HuH-7.5 (cell line): ENCODE results near the gene ABCF2.

Experiments
- DNase-seq: peaks from one replicate; pipeline ENCODE4 v3.0.0; 2011; ENCODE audit warnings: low spot score

Gene ABCF2

DNA sequence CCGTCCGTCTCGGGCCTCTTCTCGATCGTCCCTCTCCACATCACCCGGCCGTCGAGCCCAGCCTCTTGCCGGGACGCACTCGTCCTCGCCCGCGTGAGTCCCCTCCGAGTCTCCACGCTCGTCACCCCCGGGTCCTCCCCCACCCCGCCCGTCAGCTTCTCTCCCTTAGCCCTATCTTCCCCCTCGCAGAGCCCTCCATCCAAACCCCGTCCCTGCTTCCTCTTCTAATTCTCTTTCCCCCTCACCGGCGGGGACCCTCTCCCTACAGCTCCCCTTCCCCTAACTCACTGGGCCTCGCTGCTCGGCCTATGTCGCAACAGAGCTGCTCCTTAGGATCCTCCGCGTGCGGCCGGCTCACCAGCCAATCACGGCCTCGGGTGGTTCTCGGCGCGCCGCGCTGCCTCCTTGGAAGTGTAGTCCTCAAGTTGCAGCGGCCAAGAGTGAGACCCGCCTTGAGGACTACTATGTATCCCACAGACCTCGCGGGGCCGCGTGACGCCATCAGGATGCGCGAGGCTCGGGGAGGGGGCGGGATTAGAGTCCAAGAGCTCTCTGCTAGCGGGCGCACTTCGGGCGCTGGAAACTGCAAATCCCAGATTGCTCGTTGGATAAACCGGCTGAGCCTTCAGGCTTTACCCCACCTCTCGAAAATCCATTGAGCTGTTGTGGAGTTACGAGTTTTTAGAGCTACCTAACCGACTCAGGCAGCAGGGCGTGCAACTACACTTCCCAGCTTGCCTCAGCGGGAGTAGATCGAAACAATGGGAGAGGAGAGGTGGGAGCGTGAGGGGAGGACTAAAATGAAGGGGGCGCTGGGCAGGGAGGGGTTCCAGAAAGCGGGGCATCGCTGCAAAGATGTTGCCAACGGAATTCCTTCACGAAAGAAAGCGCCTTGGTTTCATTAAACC is at the start of gene ABCF2:
ABCF2 (minus strand) TSS at position 331 of the 908 bp plus-strand sequence. CDS start 747 bp downstream, outside the sequence.
- DNase-seq: peak; percentile 98

DNA sequence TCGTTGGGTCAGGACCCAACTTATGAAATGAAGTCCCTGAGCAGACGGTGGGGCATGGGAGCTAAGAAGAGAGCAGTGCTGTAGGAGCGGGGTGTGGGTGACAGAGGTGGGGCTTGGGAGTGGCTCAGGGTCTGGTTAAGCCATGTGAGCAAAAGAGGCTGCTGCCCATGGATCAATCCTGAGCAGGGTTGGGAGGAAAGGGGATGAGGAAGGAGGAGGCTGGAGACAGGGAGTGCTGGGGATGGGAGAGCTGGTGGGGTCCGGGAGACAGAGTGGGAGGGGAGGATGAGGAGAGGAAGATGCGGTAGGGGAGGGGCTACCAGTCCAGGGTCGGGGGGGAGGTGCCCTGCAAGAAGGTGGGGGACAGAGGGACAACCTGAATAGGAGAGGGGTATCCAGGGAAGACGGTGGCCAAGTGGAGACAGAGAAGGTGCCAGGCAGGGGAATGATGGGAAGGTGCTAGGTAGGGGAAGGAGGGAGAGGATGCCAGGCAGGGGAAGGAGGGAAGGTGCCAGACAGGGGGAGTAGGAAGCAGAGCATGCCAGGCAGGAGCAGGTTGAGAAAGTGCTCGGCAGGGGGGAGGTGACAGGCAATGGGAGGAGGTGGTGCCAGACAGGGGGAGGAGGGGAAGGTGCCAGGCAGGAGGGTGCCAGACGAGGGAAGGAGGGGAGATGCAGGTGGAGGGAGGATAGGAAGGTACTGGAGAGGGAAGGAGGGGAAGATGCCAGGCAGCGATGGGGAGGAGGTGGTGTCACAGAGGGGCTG is 49.0 kb upstream of the ABCF2 start:
- DNase-seq: no peak

DNA sequence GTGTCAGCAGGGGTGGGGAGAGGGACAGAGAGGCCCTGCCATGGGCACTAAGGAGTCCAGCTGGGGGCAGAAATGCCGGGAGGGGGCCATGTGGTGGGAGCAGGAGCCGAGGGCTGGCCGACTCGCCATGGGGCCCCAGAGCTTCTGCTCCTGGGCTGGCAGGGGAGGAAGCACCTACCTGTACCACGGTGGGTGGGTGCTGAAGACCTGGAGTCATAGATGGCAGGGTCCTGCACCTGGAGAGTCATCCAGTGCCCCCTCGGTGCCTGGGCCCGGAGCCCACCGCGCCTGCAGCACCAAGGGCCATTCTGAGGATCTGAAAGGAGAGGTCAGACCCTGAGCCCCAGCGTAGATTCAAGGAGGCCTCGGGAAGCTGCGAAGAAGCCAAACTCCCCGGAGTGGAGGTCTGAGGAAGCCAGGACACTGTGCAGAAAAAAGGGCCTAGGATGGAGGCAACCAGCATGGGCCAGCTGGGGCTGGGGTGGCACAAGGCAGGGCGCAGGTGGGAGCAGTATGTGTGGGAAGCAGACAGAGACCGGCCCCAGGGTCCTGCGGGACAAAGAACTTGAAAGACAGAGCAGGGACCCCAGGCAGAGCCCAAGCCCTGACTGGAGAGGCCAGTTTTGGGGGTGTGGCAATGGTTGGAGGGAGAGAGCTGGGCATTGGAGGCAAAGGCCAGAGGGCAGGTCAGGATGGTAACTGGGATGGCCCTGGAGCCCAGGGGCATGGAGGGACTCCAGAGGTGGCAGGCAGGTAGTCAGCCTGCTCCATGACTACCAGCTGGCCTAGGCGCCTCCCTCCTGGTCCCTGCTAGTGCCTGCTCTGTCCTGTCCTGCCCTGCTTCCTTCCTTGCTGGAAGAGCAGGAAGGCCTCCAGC is 48.2 kb upstream of the ABCF2 start:
- DNase-seq: no peak

DNA sequence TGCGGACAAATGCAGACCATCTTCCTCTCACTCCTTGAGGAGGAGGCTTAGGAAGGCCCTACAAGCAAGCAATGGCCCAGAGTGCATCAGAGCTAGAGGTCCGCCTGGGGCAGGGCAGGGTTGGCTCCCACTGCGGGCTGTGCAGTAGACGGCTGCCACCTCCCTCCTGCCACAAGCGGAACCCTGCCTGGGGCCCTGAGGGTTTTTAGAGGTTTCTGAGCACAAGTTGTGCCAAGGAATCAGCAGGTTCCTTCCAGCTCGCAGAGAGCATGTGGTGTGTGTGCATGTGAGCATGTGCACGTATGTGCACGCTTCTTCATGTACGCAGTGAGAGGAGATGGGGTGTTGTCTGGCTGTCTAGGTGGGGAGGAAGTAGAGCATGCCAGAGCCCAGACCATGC is 47.4 kb upstream of the ABCF2 start:
- no peak for DNase-seq

DNA sequence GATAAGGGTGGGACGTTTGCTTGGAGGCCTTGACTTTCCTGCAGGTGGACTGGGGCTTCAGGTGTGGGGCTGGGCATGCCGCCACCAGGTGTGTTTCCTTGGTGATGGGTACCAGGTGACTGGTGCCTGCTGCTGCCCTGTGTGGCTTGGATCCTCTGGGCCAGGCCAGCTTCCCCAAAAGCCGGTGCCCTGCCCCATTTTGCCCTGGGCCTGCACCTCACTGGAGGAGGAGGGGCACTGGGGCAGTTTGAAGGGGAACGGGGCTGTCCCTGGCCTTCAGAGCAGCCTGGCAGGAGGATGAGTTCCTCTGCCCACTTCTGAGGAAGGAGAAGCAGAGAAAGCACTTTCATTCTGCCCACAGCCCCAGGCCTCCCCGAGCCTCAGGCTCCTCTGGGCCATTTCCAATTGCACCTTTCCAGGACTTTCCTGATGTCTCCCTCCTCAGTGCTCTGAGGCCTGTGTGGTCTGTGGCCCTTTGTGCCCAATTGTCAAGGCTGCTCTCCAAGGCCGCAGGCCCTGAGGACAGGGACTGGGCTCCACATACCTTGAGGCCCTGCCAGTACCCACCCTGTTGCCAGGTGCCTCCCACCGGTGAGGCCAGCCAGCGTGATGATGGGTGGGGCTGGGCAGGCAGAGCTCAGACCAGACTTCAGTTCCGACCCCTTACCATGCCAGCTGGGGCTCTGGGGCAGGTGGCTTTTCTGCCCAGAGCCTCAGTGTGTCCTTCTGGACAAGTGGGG is 46.8 kb upstream of the ABCF2 start:
- DNase-seq: no peak

DNA sequence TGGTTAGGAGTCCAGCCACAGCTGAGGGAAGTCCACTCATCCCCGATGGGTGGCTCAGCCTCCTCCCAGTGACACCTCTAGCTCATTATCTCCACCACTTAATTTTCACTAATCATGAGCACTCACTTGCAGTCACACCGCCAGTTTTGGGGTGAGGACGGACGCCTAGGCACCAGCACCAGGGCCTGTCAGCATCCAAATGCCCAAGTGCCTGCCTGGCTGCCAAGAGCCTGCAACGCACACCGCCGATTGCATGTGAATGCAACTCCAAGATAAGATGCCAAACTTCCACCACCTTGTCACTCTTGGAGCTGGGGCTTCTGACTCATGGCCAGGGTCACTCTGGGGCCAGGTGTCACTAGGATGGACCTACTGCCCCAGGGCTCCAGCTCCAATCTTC is 45.9 kb upstream of the ABCF2 start:
- no peak for DNase-seq

DNA sequence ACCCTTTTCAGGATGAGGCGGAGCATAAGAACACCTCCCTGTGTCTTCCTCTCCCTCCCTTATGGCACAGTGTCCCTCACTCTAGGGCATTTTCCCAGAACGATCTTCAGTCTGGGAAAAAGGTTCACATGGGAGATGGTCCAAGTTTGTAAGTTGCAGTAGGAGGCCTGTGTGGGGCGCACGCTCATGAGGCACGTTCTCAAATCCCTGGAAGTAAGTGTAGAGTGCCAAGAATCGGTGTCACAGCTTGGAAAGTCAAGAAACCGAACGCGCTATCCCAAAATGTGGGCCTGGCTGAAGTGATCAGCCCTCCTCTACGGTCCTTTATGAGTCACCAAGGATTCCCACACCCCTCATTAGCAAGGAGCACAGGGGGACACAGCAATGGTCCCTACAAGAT is 45.4 kb upstream of the ABCF2 start:
- DNase-seq: no peak

DNA sequence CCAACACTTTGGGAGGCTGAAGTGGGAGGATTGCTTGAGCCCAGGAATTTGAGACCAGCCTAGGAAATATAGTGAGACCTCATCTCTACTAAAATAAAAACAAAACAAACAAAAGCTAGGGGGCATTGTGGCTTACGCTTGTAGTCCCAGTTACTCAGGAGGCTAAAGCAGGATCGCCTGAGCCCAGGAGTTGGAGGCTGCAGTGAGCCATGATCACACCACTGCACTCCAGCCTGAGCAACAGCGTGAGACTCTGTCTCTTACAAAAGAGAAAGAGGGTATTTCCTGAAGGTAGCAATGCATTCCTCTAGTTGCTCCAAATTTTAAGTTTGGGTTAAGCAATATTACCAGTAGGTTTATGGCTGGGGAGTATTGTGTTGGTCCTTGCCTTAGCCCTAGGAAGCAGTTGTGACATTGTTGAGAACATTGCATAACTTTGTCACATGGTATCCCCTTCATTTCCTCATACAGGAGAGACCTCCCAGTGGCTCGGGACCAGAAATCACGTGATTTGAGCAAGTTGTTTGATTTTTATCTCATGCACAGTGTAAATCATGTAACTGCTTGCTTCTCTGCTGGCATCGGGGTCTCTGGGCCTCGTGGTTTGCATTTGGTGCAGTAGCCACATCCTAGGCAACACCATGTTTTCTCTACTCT is 44.8 kb upstream of the ABCF2 start:
- DNase-seq: peak; percentile 65

DNA sequence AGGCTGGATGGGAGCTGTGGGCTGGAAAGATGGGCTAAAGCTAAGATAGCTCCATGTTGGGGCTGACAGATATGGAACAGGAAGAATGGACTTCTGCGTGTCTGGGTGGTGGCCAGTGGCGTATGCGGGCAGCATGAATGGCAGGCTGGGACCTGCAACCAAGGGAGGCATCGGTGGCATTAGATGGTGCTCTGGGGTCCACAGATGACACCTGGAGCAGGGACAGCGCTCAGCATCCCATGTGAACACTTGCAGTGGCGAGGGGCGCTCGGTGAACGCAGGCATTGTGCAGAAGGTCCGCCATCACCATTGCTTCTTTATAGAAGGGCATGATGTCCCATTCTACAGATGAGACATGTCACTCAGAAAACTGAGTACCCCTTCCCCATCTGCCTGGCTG is 42.5 kb upstream of the ABCF2 start:
- DNase-seq: no peak

DNA sequence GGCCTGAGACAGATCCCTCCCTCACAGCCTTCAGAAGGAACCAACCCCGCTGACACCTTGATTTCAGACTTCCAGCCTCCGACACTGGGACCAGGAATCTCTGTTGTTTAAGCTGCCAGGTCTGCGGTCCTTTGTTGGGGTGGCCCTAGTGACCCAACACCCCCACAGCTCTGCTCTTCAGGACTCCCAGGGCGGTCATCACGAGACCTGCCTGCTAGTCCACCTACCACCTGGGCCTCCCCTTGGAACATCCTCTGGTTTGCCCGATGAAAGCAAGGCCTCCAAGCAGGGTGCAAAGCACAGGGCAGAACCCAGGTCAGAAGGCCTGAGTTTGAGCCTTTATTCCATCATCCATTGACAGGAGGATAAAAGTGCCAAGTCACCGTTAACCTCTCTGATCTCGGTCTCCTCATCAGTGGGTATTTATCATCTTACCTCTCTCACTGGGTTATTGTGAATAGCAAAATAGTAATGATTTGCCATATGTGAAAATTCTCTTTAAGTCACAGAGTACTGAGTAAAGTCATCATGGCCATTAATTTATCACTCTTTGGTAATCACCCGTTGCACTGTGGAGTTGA is 38.4 kb upstream of the ABCF2 start:
- no peak for DNase-seq

DNA sequence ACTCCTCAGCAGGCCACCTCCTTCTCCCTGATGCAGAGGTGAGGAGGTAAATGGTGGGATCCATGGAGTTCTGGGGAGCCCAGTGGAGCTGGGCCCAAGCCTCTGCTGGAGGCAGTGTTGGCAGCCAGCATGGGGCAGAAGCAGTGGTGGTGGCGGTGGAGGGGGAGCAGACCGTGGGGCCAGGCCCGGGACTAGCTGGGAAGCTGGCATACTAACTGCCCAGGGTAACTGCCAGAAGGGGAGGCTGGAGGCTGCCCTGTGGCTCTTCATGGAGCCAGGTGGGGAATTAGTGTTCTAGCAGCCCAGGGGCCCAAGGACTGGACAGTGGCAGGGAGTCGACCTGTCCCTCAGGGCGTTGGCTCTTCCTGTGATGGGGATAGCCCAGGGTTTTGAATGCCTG is 37.6 kb upstream of the ABCF2 start:
- no peak for DNase-seq

DNA sequence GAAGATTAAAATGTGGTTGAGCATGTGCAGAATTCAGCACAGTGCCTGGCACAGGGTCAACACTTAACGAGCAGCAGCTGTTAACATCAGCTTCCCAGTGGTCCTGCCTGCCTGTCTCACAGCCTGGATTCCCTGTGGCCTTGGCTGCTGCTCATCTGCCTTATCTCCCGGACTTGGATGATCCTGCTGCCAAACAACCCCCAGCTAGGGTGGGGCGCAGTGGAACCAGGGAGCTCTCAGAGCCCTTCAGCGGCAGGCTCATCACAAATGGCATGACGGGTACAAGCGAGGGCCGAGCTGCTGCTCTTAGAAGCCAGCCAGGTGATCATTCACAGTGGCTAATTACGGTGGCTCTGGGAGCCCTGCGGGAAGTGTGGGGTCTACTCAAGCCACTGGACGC is 34.5 kb upstream of the ABCF2 start:
- DNase-seq: no peak

DNA sequence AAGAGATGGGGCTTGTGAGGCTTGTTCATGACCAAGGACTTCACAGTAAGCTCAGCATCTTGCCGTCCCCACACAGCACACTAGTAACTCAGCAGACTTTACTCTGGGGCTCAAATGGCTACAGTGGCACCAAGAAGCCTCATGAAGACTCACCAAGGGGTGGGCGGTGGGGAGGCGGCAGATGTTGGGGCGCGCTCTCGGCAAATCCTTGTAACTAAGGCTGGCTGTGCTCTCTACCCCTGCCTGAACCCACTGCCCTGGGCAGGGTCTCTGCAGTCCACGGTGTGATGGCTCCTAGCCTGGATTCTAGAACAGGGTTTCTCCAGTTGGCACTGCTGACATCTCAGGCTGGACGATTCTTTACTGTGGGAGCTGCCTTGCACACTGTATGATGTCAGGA is 33.9 kb upstream of the ABCF2 start:
- no peak for DNase-seq

DNA sequence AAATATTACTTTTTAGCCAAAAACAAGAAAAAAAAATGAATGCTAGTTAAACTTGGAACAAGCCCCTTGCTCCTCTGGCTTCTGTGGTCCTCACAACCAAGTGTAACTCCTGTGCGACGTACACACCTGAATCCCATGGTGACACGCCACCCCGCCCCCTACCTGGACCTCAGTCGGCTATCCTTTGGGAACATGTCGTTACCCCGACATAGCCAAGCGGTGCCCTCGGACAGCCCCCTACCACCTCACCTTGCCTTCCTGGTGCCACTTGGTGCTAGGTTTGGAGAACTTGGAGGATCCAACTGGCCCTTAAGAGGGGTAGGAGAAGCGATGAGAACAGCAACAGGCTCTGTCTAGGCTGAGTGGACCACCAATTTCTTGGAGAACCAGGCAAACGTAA is 33.5 kb upstream of the ABCF2 start:
- no peak for DNase-seq

DNA sequence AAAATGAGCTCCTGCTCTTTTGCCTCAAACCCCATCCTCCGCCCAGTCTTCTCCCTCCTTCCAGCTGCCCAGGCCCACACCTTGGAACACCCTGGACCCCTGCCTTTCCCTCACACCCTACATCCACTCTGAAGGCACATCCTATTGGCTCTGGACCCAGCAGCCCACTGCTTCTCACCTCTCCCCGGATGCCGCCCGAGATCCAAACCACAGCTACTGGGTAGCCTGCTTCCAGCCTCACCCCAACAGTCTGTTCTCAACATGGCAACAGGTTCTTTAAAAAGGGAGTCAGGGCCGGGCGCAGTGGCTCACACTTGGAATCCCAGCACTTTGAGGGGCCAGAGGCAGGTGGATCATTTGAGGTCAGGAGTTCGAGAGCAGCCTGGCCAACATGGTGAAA is 31.0 kb upstream of the ABCF2 start:
- DNase-seq: no peak

DNA sequence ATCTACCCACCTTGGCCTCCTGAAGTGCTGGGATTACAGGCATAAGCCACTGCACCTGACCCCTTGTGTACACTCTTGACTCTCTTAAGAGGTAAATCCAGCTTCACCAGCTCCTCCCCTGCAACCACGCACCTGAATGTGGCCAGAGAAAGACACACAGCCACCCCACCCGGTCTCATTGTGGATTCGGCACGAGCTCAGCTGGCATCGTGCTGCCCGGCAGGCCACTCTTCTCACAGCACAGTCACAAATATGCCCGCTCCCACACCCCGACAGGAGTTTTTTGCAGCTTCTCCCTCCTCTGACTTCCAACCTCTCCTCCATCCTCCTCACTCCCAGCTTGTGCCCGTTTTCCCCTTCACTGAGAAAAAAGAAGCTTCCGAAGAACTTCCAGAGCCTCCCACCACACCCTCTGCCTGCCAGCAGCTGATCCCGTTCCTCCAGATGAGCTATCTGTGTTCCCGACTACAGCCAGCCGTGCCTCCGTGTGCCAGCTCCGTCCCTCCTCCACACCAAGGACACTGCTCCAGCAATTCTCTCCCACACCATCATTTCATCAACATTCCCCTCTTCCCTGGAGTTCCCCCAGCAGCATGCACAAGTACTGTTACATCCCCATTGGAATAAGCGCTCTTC is 29.5 kb upstream of the ABCF2 start:
- no peak for DNase-seq

DNA sequence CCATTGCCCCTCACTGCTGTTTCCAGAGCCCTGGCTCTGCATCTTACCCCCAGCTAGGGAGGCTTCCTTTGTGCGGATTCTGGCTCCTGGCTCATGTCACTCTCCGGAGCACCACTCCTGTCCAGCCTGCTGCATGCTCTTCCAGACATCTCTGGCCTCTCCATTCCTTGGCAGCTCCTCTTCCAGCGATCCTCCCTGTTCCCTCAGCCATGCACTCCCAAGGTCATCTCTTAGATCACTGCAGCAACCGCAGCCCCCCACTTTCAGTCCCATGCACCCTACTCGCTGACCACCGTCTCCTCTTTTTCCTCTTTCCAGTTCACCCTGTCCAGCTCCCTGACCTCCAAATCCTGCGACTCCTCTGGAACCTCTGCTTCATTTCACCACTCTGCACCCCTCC is 28.4 kb upstream of the ABCF2 start:
- no peak for DNase-seq

DNA sequence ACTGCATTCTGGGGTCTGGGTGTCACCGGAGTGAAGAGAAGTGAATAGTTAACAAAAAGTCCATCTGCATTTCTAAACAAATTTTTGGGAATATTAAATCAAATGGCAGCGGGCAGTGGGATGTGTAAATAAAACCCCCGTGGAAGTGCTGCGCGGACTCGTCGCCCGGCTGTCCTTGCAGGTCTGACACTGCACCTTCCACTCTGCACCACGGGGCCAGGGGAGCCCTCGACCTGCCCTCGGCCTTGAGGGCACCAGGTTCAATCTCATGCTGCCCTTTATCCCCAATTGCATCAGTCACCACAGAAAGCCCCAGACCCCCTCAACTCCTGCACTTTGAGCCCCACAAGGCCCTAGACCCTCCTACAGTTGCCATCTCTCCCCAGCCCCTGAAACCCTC is 27.8 kb upstream of the ABCF2 start:
- no peak for DNase-seq

DNA sequence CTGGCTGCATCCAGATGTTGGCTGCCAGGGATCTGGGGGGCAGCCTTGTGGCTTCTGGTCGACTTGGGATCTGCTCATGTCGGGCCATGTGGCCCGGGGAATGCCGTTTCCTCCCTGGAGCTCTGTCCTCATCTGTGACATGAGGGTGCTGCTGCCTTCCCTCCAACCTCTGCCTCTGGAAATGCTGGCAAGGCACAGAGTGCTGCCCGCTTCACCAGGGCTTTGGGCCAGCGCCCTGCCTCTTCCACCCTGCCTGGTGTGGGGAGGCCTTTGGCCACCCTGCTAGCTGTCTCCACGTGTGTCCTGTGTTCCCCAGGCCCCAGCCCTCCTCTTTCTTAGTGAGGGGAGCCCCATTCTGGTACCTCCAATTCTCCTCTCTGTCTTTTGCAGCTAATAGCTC is 27.3 kb upstream of the ABCF2 start:
- DNase-seq: no peak
